Endothelial cell of hepatic sinusoid (primary cell): ENCODE measurements around the gene FOXK1.

Experiments used
- in situ Hi-C: cut with HindIII; loops from 2 replicates; pipeline ENCODE4 v1.10.0; 2017; ENCODE audit warnings: low sequenced_read_pairs

Gene FOXK1

DNA sequence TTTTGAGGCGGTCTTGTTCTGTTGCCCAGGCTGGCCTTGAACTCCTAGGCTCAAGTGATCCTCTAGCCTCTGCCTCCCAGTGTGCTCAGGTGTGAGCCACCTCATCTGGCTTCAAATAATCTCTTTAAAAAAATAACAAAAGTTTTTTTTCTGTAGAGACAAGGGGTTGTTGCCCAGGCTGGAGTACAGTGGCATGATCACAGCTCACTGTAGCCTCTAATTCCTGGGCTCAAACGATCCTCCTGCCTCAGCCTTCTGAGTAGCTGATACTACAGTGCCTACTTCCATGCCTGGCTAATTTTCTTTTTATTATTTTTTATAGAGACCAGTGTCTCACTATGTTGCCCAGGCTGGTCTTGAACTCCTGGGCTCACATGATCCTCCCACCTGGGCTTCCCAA, 11.7 kb downstream of the FOXK1 start:
- in situ Hi-C loops = loop anchor here (5.0 kb wide), 2 partner anchors 36 to 49 kb away; no protein-coding TSS in a partner anchor

DNA sequence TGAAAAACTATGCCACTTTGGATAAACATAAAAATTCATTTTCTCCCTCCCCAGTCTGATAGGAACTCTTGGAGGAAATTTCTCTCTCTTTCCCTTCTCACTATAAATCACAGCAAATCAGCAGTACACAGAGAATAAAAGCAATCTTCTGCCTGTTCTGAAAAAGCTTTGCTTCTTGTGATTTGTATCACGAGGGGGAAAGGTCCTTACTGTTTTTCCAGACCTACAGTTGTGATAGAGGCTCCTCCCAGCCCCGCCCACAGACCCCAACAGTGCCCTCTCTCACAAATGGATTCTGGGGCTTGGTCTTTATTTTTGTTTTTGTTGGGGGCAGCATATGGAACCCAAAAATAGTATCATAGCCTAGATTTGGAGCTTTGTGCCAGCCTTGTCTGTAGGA, 12.2 kb downstream of the FOXK1 start:
- in situ Hi-C loops = loop anchor here (5.0 kb wide), 2 partner anchors 37 to 48 kb away; no protein-coding TSS in a partner anchor

DNA sequence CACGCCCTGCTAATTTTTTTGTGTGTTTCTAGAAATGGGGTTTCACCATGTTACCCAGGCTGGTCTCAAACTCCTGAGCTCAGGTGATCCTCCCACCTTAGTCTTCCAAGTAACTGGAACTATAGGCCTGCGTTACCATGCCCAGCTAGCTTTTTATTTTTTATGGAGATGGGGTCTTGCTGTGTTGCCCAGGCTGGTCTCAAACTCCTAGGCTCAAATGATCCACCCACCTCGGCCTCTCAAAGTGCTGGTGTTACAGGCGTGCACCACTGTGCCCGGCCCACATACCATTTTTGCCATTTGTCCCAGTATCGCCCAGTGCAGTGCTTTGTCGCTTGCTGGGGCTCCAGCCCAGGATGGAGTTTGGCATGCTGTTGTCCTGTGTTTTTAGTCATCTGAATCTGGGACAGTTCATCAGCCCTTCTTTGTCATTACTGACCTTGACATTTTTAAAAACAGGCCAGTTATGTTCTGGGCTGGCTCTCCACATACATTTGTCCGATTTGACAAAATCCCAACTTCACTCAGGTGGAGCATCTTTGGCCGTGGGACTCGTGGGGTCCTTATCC, 16.7 kb downstream of the FOXK1 start:
- in situ Hi-C loops = no loop called here

DNA sequence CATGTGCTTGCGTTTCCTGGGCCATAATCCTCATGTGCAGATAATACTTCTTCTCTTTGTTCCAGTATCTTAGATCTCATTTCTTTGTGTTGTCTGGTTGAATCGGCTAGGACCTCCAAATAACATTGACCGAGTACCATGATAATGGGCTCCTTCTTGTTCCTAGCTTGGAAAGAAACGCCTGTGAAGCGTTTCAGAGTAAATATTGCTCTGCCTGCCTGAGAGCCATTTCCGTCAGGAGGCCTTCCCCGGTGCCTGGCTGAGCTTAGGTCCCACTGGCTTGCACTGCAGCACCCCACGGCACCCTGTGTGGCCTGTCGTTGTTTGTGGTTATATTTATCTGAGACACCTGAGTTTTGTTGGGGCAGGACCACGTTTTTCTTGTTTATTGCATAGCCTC, 17.7 kb downstream of the FOXK1 start:
- in situ Hi-C loops = no loop called here

DNA sequence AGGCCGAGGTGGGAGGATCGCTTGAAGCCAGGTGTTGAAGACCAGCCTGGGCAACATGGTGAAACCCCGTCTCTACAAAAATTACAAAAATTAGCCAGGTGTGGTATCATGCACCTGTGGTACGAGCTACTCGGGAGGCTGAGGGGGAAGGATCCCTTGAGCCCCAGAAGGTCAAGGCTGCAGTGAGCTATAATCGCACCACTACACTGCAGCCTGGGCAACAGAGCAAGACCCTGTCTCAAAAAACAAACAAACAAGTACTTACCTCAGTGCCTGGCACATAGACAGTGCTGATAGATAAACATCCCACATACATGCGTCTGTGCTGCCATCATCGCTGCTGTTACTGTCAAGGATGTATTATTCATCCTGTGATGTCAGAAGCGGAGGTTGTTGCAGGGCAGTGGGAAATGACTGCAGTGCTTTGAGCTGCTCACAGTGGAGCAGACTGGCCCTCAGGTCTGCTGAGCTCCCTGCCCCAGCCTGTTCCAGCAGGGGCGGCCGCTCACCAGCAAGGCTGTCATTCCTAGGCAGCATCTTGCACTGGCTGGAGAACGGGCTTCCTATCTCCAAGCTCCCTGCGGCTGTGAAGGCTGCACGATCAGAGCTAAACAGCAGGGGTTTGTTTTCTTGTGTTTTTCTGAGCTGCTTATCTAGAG, 18.6 kb downstream of the FOXK1 start:
- in situ Hi-C loops = no loop called here

DNA sequence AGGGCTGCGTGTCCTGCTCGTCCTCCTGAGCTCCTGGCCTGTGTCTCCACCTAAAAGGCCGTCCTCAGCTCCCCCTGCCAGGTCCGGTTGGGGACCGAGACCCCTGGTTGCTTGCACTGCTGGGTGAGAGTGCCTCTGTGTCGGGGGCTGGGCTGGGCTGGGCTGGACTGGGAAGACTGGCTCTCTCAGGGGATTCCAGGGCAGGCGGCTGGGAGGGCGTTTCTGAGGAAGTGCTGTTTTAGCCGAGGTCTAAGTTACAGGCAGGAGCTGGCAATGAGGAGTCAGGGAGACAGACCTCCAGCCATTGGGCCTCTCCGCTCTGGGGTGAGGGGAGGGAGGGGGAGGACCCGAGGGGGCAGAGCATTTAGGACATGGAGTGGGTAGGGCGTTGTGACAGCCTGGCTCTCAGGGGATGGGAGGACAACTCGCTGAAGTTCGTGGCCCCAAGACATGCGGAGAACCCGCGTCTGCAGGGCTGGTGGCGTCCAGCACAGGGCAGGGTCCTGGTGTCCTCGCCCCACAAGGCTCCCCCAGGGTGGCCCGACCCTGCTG, 20.9 kb downstream of the FOXK1 start:
- in situ Hi-C loops = no loop called here

DNA sequence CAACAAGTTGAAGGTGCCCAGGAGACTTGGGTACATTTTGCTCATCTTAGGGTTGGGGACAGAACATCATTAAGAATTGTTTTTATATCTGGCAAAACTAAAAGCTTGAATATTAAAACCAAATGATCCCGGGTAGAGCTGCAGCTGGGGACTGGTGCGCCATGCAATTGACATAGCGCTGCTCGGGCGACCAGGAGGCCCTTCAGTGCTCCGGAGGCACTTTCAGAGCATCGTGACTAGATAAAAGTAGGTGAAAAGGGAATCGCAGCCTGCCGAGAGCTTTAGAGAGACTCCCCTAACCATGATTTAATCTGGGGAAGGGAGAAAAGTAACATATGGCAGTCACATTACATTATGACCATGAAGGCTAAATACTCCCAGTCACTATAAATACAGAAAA, 21.4 kb downstream of the FOXK1 start:
- in situ Hi-C loops = no loop called here

DNA sequence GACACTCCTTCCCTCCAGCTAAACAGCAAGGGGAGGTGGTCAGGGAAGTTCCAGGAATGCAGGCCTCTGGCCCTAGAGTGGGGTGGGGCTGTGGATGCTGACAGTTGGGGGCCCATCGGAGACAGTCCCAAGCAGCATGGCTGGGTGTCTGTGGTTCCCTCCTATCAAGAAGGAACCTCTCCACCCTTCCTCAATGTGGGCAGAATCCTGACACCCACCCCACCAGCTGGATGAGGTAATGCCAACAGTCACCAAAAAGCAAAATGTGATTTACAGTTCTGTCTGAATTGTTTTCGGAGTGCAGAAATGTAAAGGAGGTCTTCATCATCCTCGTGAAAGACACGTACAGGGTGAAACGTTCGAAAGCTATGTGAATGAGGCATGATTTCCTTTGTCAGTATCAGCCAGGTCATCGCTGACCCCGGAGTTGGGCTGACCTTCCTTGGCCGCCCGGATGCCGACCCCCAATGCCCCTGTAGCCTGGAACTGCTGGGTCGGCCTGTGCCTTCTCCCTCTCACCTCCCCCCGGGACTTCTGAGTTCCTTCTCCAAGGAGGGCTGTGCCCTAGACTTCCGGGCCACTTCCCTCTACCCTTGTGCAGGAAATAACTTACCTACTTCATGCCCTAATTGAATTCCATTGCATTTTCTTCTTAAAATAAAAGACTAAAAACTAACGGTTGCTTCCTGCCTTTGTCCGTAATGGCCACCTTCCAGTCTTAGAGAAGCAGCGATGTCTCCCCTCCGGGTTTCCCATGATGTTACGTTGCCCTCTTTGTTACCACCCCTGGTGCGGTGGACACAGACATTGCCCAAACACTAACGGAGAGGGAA, 24.5 kb downstream of the FOXK1 start:
- in situ Hi-C loops = no loop called here

DNA sequence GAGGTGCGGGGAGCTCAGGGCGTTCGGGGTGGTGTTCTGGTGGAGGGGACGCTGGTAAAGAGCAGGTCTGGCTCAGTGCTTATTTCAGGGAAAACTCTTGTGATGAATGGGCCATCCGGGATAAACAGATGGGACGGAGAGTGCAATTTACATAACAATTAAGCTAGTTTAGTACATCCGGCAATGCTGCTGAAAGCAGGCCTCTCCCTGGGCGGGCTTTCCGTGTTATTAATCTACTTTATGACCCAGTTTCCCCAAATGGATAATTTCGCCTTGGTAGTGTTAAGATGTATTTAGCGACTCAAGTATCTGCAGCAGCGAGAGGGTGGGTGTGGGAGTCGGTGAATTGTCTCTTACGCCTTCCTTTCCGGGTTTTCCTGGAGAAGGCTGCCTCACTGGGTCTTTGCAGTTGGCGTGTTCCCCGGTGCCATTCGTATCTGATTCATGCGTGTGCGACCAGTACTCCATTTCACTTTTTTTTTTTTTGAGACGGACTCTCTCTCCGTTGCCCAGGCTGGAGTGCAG, 25.2 kb downstream of the FOXK1 start:
- in situ Hi-C loops = no loop called here

DNA sequence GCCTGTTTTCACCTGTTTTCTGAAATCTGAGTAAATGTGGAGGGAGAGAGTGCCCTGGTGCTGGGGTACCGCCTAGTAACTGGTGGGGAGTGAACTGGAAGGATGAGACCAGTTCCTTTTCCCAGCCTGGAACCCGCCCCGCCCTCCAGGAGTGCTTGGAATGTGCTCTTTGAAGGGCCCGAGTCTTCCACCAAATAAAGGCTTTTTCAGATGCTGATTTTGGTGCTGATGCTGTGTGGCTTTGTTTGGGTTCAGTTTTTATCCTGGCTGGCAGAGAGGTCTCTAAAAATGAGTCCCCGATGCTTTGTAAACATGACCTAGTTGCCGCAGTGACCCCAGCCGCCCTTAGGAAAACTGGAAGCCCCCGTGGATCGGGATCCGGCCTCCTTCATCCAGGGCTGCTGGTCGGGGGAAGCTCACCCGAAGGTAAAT, 25.9 kb downstream of the FOXK1 start:
- in situ Hi-C loops = no loop called here

DNA sequence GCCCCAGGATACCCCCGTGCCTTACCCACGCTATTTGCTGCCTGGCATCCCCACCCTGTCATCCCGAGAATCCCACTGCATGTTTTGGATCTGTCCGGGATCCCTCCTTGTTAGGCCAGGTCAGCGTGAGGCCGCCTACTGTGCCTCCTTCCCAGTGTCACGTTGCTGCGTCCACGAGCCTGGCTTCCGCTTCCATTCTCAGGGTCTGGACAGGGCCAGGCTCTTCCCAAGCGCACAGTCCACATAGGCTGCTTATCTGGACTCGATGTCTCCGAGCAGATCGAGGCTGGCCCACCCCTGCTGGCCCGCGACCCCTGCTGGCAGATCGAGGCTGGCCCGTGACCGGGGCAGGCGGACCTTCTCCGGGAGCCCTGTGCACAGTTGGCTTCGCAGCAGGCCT, 27.1 kb downstream of the FOXK1 start:
- in situ Hi-C loops = no loop called here

DNA sequence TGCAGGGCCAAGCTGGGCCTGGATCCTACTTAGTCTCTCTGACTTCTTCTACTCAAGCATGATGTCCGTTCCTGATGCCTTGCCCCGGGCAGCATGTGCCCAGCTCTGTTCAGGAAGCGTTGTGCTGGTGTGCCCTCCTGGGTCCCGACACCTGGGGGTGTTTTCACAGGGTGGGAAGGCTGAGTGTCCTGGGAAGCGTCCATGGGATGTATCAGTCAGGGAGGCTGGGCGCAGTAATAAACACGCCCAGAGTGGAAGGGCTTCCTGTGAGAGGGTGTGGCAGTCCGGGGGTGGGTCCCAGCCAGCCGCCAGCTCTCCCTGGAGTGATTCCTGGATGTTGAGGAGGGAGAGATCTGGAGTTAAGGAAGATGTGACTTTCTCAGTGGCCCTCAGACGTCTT, 29.0 kb downstream of the FOXK1 start:
- in situ Hi-C loops = no loop called here

DNA sequence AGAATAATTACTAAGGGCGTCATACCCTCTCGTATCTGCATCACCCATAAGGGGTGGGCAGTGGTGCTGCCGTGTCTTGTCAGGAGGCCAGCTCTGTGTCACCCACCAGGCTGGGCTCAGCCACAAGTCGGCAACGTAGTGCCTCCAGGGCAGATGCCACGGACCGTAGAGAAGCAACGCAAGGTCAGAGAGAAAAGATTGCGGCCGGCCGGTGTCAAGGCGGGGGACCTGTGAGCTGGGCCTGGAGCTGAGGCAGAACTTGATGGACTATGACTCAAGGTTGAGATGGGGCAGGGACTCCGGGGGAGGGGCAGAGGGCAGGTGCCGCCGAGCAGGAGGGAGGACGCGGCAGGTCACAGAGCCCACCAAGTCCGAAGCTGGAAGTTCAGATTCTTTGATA, 29.5 kb downstream of the FOXK1 start:
- in situ Hi-C loops = no loop called here

DNA sequence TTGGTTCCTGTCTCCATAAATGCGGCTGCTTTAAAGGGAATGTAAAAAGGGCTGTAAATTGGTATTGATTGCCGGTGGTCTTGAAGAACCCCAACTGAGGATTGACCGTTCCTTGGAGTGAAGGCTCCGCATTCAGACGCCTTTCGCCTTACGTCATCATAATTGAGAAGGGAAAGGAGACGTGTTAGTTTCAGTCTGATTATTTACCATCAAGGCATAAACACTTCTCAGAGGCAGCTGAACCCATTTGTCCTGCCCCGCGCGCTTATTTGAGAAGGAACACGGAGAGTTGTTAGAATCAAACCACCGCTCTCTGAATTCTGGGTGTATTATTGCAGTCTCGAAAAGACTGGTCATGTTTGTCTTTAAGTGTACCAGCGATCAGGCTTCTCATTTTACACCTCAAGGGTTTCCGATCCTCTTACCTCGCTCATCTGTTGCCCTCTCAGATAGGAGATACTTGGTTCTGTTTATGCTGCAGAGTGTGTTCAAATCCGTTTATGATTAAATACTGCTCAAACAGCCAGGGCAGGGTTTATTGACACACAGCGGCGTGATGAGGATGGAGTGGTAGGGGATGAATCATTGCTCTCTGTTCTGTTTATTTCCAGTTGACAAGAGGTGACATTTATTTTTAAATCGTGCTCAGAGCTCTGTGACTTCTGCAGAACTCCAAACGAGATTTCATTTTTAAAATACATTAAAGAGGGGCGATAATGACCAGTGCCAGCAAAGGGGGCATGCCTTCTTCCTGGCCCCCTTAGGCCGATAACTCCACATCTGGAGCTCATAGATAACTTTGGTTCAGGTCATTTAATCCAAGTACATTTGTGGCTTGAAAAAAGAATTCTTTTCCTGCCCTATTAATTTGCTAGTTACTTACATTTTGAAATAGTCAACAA, 30.4 kb downstream of the FOXK1 start:
- in situ Hi-C loops = no loop called here

DNA sequence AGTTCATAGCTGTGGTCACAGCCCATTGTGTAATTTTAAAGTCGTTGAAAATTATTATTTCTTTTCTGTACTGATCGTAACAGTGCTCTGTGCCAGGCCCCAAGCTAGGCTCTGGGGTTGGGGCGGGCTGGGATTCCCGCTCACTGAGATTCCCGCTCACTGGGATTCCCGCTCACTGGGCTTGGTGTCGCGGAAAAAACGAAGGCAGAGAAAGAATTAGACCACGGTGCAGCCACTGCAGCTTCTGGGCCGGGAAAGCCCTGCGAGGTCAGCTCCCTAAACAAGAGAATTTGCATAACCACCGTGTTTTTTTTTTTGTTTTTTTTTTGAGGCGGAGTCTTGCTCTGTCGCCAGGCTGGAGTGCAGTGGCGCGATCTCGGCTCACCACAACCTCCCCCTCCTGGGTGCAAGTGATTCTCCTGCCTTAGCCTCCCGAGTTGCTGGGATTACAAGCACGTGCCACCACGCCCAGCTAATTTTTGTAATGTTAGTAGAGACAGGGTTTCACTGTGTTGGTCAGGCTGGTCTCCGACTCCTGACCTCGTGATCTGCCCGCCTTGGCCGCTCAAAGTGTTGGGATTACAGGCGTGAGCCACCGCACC, 31.2 kb downstream of the FOXK1 start:
- in situ Hi-C loops = no loop called here

DNA sequence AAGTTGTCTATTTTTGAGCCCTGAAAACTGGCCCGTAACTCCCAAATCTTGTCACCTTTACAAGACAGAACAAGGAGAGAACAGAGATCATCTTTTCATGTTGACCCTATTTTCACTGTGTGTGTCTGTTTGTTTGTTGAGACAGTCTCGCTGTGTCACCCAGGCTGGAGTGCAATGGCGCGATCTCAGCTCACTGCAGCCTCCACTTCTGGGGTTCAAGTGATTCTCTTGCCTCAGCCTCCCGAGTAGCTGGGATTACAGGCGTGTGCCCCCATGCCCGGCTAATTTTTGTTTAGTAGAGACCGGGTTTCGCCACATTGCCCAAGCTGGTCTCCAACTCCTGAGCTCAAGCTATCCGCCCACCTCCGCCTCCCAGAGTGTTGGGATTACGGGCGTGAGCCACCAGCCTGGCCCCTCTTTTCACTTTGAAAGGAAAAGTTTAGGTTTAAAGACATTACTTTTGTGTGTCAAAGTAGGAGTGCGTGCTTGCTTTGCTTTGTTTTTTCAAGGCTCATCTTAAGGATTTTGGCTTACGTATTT, 32.1 kb downstream of the FOXK1 start:
- in situ Hi-C loops = no loop called here

DNA sequence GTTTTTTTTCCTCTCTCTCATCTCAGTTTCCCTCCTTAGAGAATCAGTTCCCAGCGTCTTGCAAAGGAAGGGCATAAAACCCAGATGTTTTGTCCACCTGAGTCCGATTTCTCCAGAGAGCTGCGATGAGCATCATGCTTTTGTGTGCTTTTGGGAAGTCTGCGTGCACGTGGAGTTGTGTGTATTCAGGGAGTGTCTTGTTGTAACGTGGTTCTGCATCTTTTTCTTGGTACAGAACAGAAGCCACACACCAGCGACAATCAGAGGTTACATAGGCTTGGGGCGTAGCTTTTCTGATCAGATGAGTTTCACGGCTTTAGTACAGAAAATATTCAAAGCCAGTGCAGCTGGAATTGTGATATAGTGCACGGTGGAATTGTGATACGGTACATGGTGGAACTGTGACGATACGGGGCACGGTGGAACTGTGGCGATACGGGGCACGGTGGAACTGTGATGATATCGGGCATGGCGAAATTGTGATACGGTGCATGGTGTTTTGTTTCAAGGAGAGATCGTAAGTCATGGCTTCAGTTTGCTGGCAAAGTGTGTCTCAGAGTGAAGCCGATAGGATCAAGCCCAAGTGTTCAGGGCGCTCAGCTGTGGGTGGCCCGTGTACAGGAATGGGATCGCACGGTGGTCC, 32.8 kb downstream of the FOXK1 start:
- in situ Hi-C loops = no loop called here

DNA sequence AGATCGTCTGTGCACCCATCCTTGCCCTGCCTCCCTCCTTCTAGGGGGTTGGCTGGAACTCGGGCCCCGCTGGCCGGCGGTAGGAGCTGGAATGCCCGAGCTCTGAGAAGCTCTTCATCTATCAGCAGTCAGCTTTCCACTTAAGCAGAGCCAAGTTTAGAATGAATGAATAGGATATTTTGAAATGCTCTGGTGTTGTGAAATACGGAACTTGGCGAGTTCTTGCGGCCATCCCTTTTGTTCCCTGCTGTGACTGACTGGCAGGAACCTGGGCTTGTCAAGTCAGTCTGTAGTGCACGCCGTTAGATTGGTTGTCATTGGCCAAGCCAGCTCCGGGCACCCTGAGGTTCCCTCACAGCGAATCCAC, 33.3 kb downstream of the FOXK1 start:
- in situ Hi-C loops = no loop called here
